HUDEP-2 (cell line): ENCODE results near the gene CARS1.

Experiments
- DNase-seq, 76 experiments: peaks; one replicate each; lab custom pipeline; 2025; ENCODE audit not compliant: unreplicated experiment in 76 of 76; lab: John Stamatoyannopoulos, UW

The CARS1 gene

DNA sequence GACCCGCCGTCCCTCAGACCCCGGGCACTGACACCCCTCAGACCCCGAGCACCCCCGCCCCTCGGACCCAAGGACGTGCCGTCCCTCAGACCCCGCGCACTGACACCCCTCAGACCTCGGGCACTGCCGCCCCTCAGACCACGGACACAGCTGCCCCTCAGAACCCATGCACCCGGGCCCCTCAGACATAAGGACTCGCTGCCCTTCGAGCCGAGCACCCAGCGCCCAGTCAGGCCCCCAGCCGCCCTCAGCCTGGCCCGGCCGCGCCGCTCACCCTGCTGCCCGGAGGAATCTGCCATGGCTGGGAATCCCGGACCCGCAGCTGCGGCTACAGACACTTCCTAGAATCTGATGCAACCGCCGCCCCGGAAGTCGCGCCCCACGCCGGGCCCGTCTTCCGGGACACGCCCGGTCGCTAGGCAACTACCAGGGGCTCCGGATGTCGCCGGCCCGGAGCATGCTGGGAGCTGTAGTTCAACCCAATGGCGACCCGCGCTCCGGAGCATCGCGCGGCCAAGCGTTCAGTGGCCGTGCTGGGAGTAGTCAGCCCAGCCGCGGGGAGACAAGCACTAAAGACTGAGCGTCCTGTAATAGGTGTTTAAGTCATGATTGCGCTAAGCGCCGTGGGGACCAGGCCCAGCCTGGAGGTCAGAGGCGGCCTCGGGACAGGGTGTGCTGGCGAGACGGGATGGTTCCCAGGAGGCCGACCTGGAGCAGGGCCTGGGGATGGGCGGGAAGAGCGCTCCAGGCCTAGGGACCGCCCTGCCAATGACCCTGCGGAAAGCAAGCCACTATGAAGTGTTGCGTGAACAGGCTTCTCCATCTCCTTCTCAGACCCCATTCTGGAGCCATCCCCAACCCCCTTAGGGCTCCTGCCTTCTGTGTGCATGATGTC, at the start of gene CARS1:
Gene CARS1 (minus strand): TSS at position 355 of the 895 bp plus-strand sequence. CDS start 56 bp downstream, at position 299.
- peak in 75 of 76 experiments; percentile 8 to 94 (median 87) for DNase-seq

DNA sequence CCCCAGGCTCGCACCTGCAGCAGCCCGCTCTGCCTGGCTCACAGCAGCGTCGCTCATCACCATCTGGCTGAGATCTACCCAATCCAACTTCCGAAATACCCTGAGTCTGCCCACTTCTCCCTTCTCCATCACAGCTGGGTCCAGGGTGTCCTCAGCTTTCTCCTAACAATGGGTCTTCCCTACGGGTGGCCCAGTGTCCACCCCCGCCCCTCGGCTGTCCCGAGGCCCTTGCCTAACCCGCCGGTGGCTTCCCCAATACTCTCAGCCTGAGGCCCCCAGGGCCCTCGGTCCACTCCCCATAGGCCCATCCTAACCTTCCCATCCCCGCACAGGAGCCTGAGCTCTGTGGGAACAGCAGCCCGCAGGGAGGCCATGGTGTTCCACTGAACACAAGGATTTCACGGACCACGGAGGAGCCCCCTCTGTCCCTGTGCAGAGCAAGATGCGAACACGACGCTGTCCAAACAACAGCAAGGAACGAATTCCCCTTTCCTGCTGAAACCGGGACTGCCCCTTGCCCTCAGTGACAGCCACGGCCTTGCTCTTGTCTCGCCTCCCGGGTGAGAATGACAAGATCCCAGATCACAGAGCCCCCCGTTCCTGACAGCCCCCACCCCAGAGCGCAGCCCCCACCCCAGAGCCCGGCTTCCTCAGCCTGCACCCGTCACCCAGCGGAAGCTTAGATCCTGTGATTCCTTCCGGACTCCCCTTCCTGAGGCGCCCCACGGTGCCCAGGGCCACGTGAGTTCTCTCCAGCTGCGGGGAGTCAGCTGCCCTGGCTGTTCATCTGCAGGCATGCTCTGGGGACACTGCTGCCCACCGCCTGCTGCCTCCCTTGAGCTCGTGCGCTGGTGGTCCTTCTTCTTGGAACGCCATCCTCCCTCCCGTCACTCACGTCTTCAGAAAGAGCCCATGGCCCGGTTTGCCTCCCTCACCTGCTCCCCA, 48.8 kb upstream of the CARS1 start:
- DNase-seq, result no peak

- no peak for DNase-seq
Observed at GRCh38 chr11:3104961-3105790, 48.0 kb upstream of the CARS1 start.

GRCh38 chr11:3104051-3104714, 47.0 kb upstream of the CARS1 start:
- no peak for DNase-seq

GRCh38 chr11:3103076-3103475, 45.9 kb upstream of the CARS1 start:
- DNase-seq, result no peak

DNA sequence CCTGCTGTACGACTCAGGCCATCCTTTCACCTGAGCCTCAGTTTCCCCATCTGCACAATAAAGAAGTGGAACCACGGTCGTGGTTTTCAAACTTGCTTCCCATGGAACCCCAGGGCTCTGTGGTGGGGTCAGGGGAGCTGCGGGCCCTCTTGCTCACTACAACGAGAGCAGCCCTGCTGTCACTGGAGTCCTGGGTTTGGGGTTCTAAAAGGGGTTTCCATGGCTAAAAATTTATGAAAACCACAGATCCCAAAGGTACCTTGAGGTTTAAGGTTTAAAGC, 45.4 kb upstream of the CARS1 start:
- DNase-seq, result no peak

- DNase-seq, result no peak
Observed at GRCh38 chr11:3101921-3102640, 44.9 kb upstream of the CARS1 start.

- DNase-seq, result no peak
Observed at GRCh38 chr11:3099178-3099577, 42.0 kb upstream of the CARS1 start.

DNA sequence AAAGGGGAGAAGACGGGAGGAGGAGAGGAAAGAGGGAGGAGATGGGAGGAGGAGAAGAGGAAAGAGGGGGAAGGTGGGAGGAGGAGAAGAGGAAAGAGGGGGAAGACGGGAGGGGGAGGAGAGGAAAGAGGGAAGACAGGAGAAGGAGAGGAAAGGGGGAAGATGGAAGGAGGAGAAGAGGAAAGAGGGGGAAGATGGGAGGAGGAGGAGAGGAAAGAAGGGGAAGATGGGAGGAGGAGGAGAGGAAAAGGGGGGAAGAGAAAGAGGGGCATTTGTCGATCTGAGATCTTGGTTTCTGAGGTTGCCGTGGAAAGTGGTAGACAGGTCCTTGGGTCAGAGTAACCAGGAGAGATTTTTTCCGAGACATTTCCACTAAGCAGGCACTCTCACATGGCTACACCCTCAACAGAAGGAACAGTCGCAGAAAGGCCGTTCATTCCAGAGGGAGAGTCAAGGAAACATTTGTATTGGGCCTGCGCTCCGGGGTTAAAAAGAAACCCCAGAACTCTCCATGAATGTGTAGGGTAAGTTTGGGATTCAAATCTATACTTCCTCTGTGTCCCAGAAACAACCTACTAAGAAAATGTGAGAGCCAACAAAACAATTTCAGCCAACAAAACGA, 39.8 kb upstream of the CARS1 start:
- DNase-seq, result no peak

DNA sequence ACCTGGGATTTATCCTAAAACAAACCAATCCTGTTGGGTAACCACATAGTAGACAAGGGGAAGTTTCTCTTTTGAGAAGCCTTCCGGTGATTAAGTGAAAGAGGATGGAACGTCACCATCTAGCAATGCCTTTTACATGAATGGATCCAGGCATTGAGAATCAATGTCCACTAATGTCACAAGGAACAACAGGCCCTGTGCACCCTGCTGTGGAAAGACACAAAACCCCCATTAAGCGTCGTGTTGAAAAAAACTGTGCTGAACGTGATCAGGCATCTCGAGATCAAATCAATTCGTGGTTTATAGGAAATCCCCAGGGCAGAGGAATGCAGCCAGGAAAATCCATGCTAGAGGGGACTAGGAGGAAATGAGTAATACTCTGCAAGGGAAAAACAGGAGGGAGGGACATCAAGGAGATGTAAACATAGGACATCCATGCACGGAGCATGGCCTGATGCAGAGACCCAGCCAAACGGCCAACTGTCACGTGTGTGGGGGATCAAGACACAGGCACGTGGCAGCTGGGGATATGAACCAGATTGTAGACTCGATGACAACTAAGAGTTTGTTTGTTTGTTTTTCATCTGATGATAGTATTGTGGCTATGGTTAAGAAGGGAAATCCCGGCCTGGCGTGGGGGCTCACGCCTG, 38.6 kb upstream of the CARS1 start:
- no peak for DNase-seq

DNA sequence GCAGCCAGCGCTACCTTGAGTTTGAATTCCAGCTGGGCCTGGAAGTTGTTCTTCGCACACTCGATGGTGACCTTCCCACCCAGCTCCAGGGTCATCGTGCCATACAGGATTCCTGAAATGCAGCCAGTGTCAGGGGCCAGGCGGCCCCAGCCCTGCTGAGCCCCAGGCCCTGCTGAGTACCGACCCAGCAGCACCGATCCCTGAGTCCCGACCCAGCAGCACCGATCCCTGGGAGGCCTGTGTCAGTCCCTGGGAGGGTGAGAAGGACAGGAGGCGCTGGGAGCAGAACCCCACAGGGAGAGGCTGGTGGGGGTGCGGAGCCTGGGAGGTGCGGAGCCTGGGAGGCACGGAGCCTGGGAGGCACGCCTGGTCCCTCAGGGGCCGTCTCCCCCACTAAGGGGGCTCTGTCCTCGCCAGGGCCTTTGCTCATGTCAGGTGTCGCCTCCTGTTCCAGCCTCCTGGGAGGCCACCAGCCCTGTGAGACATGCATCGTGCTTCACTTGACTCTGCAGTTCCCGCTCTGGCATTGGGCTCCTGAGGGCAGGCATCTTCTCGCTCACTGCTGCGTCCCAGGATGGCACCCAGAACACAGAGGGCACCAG, 37.1 kb upstream of the CARS1 start:
- DNase-seq, result no peak

GRCh38 chr11:3093281-3094191, 36.3 kb upstream of the CARS1 start:
- no peak for DNase-seq

DNA sequence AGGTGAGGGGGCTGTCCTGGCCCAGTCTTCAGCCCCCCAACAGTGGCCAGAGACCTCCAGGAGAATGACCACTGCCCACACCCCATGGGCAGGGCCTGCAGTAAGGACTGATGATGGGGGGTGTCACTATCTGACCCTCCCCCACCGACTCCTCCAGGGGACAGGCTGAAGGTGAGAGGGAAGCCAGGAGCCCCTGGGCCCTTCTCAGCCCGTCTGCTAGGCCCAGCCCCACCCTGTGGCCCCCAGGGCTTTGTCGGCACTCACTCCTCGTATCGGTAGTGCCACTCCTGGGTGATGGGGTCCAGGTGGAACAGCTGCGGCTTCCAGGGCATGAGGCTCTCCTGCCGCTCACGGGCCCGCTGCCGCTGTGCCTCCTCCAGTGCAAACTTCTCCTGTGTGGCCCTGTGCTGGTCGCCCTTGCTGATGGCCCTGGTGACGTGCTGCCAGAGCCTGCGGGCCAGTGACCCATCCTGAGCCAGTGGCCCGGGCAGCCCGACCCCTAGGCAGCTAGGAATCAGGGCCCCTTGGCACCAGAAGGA, 35.4 kb upstream of the CARS1 start:
- DNase-seq, result no peak

GRCh38 chr11:3091846-3092602, 34.8 kb upstream of the CARS1 start:
- peak in 60 of 76 experiments; percentile 5 to 67 (median 43) for DNase-seq

- DNase-seq, result no peak
Observed at GRCh38 chr11:3091081-3091845, 34.0 kb upstream of the CARS1 start.
